ENCODE results near the gene NT5DC3. TPM values are rescaled to one million over a fixed set of nuclear protein-coding genes. Genes with fewer than 3 reads are reported as not detected.

Gene NT5DC3
- total RNA-seq, 1 experiment from 2014 or later: 9.5 TPM

DNA sequence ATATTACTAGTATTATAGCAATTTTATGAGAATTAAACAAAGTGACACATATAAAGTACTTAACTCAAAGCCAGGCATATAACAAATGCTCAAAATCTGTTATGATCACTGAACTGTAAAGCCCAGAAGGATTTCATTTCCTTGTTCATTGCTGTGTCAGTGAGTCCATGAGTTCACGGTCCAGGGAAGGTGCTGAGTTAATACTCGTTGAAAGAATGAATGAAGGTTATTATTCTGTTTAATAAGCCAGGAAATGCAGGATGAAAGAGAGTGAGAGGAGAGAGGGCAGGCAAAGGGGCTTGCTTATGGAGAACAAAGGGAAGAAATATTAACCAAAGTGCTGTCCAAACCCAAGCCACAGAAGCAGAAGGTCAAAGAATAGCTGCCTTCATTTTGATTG is 40.2 kb upstream of the NT5DC3 start:
- intact Hi-C loops (cut with micrococcal nuclease; ENCODE audit: unreplicated experiment): no loop called here
- Mint-ChIP-seq H3K27ac (ENCODE audit: unreplicated experiment) (no peak overlapping the region), H3K36me3 (ENCODE audit: insufficient read depth, unreplicated experiment) (no peaks in the 10 kb centered on the region), H3K9me3 (ENCODE audit: unreplicated experiment) (no peaks in the 10 kb centered on the region), H3K4me3 (ENCODE audit: unreplicated experiment) (no peak overlapping the region), H3K27me3 (ENCODE audit: insufficient read depth, unreplicated experiment) (peaks cover 2% of the 10 kb centered on the region), H3K4me1 (ENCODE audit: low read depth, unreplicated experiment) (no peaks in the 10 kb centered on the region)
- CTCF ChIA-PET: no interaction called here
- no peak overlapping the region for H3K4me3 ChIP-seq (ENCODE audit: low read depth, low read length)
- no peaks in the 10 kb centered on the region for H3K9me3 ChIP-seq
- no TSS peak for BruUV-seq (replicated peaks)
- no peaks in the 10 kb centered on the region for H3K4me1 ChIP-seq
- POLR2A ChIA-PET: no interaction called here
- no peak for TF ChIP-seq CTCF (IDR thresholded peaks at IDR 0.05; ENCODE audit: insufficient read depth in 1 of 2, low read depth in 1 of 2, low read length in 1 of 2, severe bottlenecking in 1 of 2, unreplicated experiment in 1 of 2)
- no peaks in the 10 kb centered on the region for H3K36me3 ChIP-seq (ENCODE audit: control insufficient read depth, insufficient read depth, low read length)
- DNase-seq: no peak
- no peaks in the 10 kb centered on the region for H3K27me3 ChIP-seq (replicated peaks; ENCODE audit: control insufficient read depth, insufficient read depth, low read length)

DNA sequence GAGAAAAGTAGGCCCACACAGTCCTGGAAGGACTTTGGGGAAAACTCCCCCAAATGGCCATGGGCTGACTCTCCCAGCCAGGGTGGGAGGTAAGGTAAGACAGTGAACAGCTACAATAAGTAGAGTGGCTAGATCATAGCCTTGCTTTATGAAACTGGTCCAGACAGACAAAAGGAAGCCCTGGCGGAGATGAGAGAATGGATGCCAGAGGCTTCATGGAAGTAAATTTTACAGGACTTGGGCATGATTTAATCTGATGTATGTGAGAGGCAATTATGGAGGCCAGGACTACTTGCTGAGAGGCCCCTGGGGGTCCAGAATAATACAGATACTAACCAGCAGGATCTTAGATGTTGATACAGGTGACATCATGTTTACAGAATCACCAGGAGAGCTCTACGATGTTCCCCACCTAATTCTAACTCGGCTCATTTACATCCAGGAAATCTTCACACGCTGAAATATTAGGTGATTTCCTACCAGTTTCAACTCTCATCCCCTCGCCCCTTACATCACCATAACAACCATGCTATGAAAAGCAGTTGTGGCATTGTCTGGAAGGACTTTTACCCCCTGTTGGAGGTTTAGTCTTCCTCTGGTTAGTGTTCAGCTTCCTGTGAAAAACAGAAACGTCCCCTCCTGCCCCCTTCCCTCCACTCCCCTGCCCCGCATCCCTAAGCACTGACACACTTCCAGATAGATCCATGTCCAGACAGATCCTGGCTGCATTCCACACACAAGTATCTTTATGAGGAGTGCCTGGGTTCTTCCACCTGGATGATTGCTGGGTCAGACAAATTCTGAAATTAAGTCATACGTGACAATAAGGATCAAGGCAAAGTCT is 39.5 kb upstream of the NT5DC3 start:
- DNase-seq: no peak
- ChIA-PET CTCF (interaction anchor here (1.3 kb wide), 1 partner anchor 49 kb away, joined by 5 read pairs; the partner anchor contains the start of gene HSP90B1), POLR2A (no interaction called here)
- no peaks in the 10 kb centered on the region for H3K36me3 ChIP-seq (ENCODE audit: control insufficient read depth, insufficient read depth, low read length)
- no peaks in the 10 kb centered on the region for H3K4me1 ChIP-seq
- peaks cover 2% of the 10 kb centered on the region for H3K27me3 Mint-ChIP-seq (ENCODE audit: insufficient read depth, unreplicated experiment)
- no peaks in the 10 kb centered on the region for H3K27me3 ChIP-seq (replicated peaks; ENCODE audit: control insufficient read depth, insufficient read depth, low read length)
- no TSS peak for BruUV-seq (replicated peaks)
- TF ChIP-seq CTCF (IDR thresholded peaks at IDR 0.05; ENCODE audit: insufficient read depth in 1 of 2, low read depth in 1 of 2, low read length in 1 of 2, severe bottlenecking in 1 of 2, unreplicated experiment in 1 of 2): no peak
- intact Hi-C loops (cut with micrococcal nuclease; ENCODE audit: unreplicated experiment): no loop called here
- no peak overlapping the region for H3K4me3 Mint-ChIP-seq (ENCODE audit: unreplicated experiment)
- no peaks in the 10 kb centered on the region for H3K4me1 Mint-ChIP-seq (ENCODE audit: low read depth, unreplicated experiment)
- H3K9me3 Mint-ChIP-seq (ENCODE audit: unreplicated experiment): no peaks in the 10 kb centered on the region
- no peak overlapping the region for H3K4me3 ChIP-seq (ENCODE audit: low read depth, low read length)
- H3K9me3 ChIP-seq: no peaks in the 10 kb centered on the region
- H3K27ac Mint-ChIP-seq (ENCODE audit: unreplicated experiment): no peak overlapping the region
- H3K36me3 Mint-ChIP-seq (ENCODE audit: insufficient read depth, unreplicated experiment): no peaks in the 10 kb centered on the region

GRCh38 chr12:103879878-103880277 is 38.8 kb upstream of the NT5DC3 start:
- Mint-ChIP-seq H3K4me3 (ENCODE audit: unreplicated experiment) (no peak overlapping the region), H3K9me3 (ENCODE audit: unreplicated experiment) (no peaks in the 10 kb centered on the region), H3K36me3 (ENCODE audit: insufficient read depth, unreplicated experiment) (no peaks in the 10 kb centered on the region), H3K27ac (ENCODE audit: unreplicated experiment) (no peak overlapping the region), H3K27me3 (ENCODE audit: insufficient read depth, unreplicated experiment) (peaks cover 2% of the 10 kb centered on the region), H3K4me1 (ENCODE audit: low read depth, unreplicated experiment) (no peaks in the 10 kb centered on the region)
- intact Hi-C loops (cut with micrococcal nuclease; ENCODE audit: unreplicated experiment): loop anchor here (2.0 kb wide), 1 partner anchor 253 kb away; no protein-coding TSS in a partner anchor
- no peak for DNase-seq
- ChIA-PET CTCF (interaction anchor here (1.3 kb wide), 1 partner anchor 50 kb away, joined by 5 read pairs; the partner anchor contains the start of gene HSP90B1), POLR2A (no interaction called here)
- H3K27me3 ChIP-seq (replicated peaks; ENCODE audit: control insufficient read depth, insufficient read depth, low read length): no peaks in the 10 kb centered on the region
- no peaks in the 10 kb centered on the region for H3K4me1 ChIP-seq
- no peaks in the 10 kb centered on the region for H3K36me3 ChIP-seq (ENCODE audit: control insufficient read depth, insufficient read depth, low read length)
- no peak for TF ChIP-seq CTCF (IDR thresholded peaks at IDR 0.05; ENCODE audit: insufficient read depth in 1 of 2, low read depth in 1 of 2, low read length in 1 of 2, severe bottlenecking in 1 of 2, unreplicated experiment in 1 of 2)
- BruUV-seq (replicated peaks): no TSS peak
- no peak overlapping the region for H3K4me3 ChIP-seq (ENCODE audit: low read depth, low read length)
- no peaks in the 10 kb centered on the region for H3K9me3 ChIP-seq
